T-helper 17 cell (primary cell): ENCODE data around the gene IRF9. TPM values are rescaled to one million over a fixed set of nuclear protein-coding genes. Genes with fewer than 3 reads are reported as not detected.

Experiments used
- ATAC-seq: fragments of 150-1000 bp; cut with Tn5 transposase; 2 replicates; pipeline ENCODE4 v1.10.0; 2021; ENCODE audit warnings: mild to moderate bottlenecking, moderate library complexity
- DNase-seq, 3 donors: peaks; one replicate each; pipeline versions ENCODE4 v3.0.0 to v3.0.0-alpha.2; 2020 to 2021
- H3K9me3 ChIP-seq: one replicate; pipeline ENCODE4 v1.7.0; 2013; ENCODE audit warnings: low read length, mild to moderate bottlenecking; ENCODE audit not compliant: control insufficient read depth, poor library complexity, severe bottlenecking
- H3K27ac Mint-ChIP-seq: one replicate; pipeline ENCODE4 v1.8.0; 2022; ENCODE audit warnings: mild to moderate bottlenecking, moderate library complexity, mixed read lengths
- H3K27me3 Mint-ChIP-seq: one replicate; pipeline ENCODE4 v1.8.0; 2022; ENCODE audit warnings: mixed read lengths
- H3K36me3 Mint-ChIP-seq: one replicate; pipeline ENCODE4 v1.8.0; 2022; ENCODE audit warnings: low read depth, mixed read lengths
- H3K4me1 Mint-ChIP-seq: one replicate; pipeline ENCODE4 v1.8.0; 2022; ENCODE audit warnings: mild to moderate bottlenecking, mixed read lengths
- H3K4me3 Mint-ChIP-seq: one replicate; pipeline ENCODE4 v1.8.0; 2022; ENCODE audit warnings: mild to moderate bottlenecking, moderate library complexity, mixed read lengths
- total RNA-seq, 4 donors: library from RNA in 2 of 4; stranded (reverse) in 2 of 4; gene quantifications; one replicate each; pipeline ENCODE4 v1.2.3 and lab custom pipeline; 2022 to 2026

IRF9 gene
- total RNA-seq, 2 donors from 2014 or later, result 172 to 230 TPM

GRCh38 chr14:24162093-24162492 is 1.0 kb downstream of the IRF9 start:
- no peaks in the 10 kb centered on the region for H3K9me3 ChIP-seq
- ATAC-seq (no peak), DNase-seq (no peak)
- no peaks in the 10 kb centered on the region for H3K27me3 Mint-ChIP-seq
- peaks cover 34% of the 10 kb centered on the region for H3K4me1 Mint-ChIP-seq
- peak overlapping the region; percentile 98 for H3K27ac Mint-ChIP-seq
- H3K4me3 Mint-ChIP-seq, result peak overlapping the region; percentile 99
- H3K36me3 Mint-ChIP-seq, result peaks cover 8% of the 10 kb centered on the region

- Mint-ChIP-seq H3K27me3 (no peaks in the 10 kb centered on the region), H3K4me3 (peak overlapping the region; percentile 72), H3K4me1 (peaks cover 43% of the 10 kb centered on the region), H3K27ac (peak overlapping the region; percentile 98), H3K36me3 (peaks cover 18% of the 10 kb centered on the region)
- DNase-seq, result no peak
- no peak for ATAC-seq
- no peaks in the 10 kb centered on the region for H3K9me3 ChIP-seq
These were observed 3.5 kb downstream of the IRF9 start for GRCh38 chr14:24164518-24164991.

- no peak for DNase-seq
- no peaks in the 10 kb centered on the region for H3K27me3 Mint-ChIP-seq
- no peak for ATAC-seq
- no peak overlapping the region for H3K4me3 Mint-ChIP-seq
- peaks cover 40% of the 10 kb centered on the region for H3K4me1 Mint-ChIP-seq
- no peaks in the 10 kb centered on the region for H3K9me3 ChIP-seq
- H3K27ac Mint-ChIP-seq, result no peak overlapping the region
- H3K36me3 Mint-ChIP-seq, result peaks cover 18% of the 10 kb centered on the region
These were observed 4.7 kb downstream of the IRF9 start for GRCh38 chr14:24165785-24166184.

GRCh38 chr14:24167469-24168114 is 6.5 kb downstream of the IRF9 start:
- Mint-ChIP-seq H3K27ac (no peak overlapping the region), H3K27me3 (no peaks in the 10 kb centered on the region), H3K36me3 (peaks cover 16% of the 10 kb centered on the region), H3K4me1 (peaks cover 38% of the 10 kb centered on the region), H3K4me3 (no peak overlapping the region)
- ATAC-seq (no peak), DNase-seq (no peak)
- no peaks in the 10 kb centered on the region for H3K9me3 ChIP-seq

GRCh38 chr14:24171422-24172260 is 10.6 kb downstream of the IRF9 start, which contains the start of gene REC8:
Gene REC8 (plus strand): TSS chr14:24172080. CDS start chr14:24172553, 473 bp downstream.
- Mint-ChIP-seq H3K4me3 (peak within 1 kb of the TSS; percentile 89), H3K4me1 (peaks cover 25% of the 10 kb centered on the region), H3K27me3 (no peaks in the 10 kb centered on the region), H3K36me3 (peaks cover 10% of the 10 kb centered on the region), H3K27ac (peak within 1 kb of the TSS; percentile 90)
- ATAC-seq (peak; percentile 82), DNase-seq (peak; percentile 33 to 61 (median 48))
- no peaks in the 10 kb centered on the region for H3K9me3 ChIP-seq

- peak overlapping the region; percentile 90 for H3K27ac Mint-ChIP-seq
- peak overlapping the region; percentile 89 for H3K4me3 Mint-ChIP-seq
- no peaks in the 10 kb centered on the region for H3K9me3 ChIP-seq
- no peak for DNase-seq
- peaks cover 10% of the 10 kb centered on the region for H3K36me3 Mint-ChIP-seq
- ATAC-seq, result no peak
- peaks cover 23% of the 10 kb centered on the region for H3K4me1 Mint-ChIP-seq
- H3K27me3 Mint-ChIP-seq, result no peaks in the 10 kb centered on the region
These were observed 11.3 kb downstream of the IRF9 start for GRCh38 chr14:24172261-24172860.

GRCh38 chr14:24172871-24173281 is 11.8 kb downstream of the IRF9 start:
- no peaks in the 10 kb centered on the region for H3K9me3 ChIP-seq
- H3K4me1 Mint-ChIP-seq, result peaks cover 20% of the 10 kb centered on the region
- ATAC-seq (no peak), DNase-seq (no peak)
- peak overlapping the region; percentile 65 for H3K27ac Mint-ChIP-seq
- H3K27me3 Mint-ChIP-seq, result no peaks in the 10 kb centered on the region
- peak overlapping the region; percentile 79 for H3K4me3 Mint-ChIP-seq
- H3K36me3 Mint-ChIP-seq, result peaks cover 6% of the 10 kb centered on the region

GRCh38 chr14:24176599-24176998 is 15.5 kb downstream of the IRF9 start:
- no peaks in the 10 kb centered on the region for H3K36me3 Mint-ChIP-seq
- ATAC-seq, result no peak

GRCh38 chr14:24177041-24177825 is 16.2 kb downstream of the IRF9 start:
- ATAC-seq (no peak), DNase-seq (no peak)
- no peaks in the 10 kb centered on the region for H3K27me3 Mint-ChIP-seq
- H3K4me1 Mint-ChIP-seq, result peaks cover 7% of the 10 kb centered on the region
- peaks cover 2% of the 10 kb centered on the region for H3K36me3 Mint-ChIP-seq
- H3K9me3 ChIP-seq, result no peaks in the 10 kb centered on the region
- H3K4me3 Mint-ChIP-seq, result no peak overlapping the region
- H3K27ac Mint-ChIP-seq, result peak overlapping the region; percentile 56

More at GRCh38 chr14:24176599-24176998, 15.5 kb downstream of the IRF9 start:
- DNase-seq, result no peak
- H3K27me3 Mint-ChIP-seq, result no peaks in the 10 kb centered on the region
- H3K9me3 ChIP-seq, result no peaks in the 10 kb centered on the region
- peaks cover 11% of the 10 kb centered on the region for H3K4me1 Mint-ChIP-seq
- H3K27ac Mint-ChIP-seq, result peak overlapping the region; percentile 56
- H3K4me3 Mint-ChIP-seq, result no peak overlapping the region

- ATAC-seq, result no peak
- no peak overlapping the region for H3K4me3 Mint-ChIP-seq
- H3K36me3 Mint-ChIP-seq, result peaks cover 2% of the 10 kb centered on the region
- no peak for DNase-seq
- no peaks in the 10 kb centered on the region for H3K27me3 Mint-ChIP-seq
- H3K27ac Mint-ChIP-seq, result no peak overlapping the region
- H3K9me3 ChIP-seq, result no peaks in the 10 kb centered on the region
- H3K4me1 Mint-ChIP-seq, result peaks cover 11% of the 10 kb centered on the region
These were observed 16.8 kb downstream of the IRF9 start for GRCh38 chr14:24177891-24178290.

- DNase-seq, result no peak
- no peaks in the 10 kb centered on the region for H3K9me3 ChIP-seq
- H3K27me3 Mint-ChIP-seq, result no peaks in the 10 kb centered on the region
- no peak overlapping the region for H3K4me3 Mint-ChIP-seq
- no peak for ATAC-seq
- peak overlapping the region; percentile 47 for H3K27ac Mint-ChIP-seq
- peaks cover 15% of the 10 kb centered on the region for H3K4me1 Mint-ChIP-seq
- peaks cover 2% of the 10 kb centered on the region for H3K36me3 Mint-ChIP-seq
These were observed 17.5 kb downstream of the IRF9 start for GRCh38 chr14:24178399-24179178.

GRCh38 chr14:24179294-24179960 is 18.4 kb downstream of the IRF9 start:
- H3K27me3 Mint-ChIP-seq, result no peaks in the 10 kb centered on the region
- H3K4me3 Mint-ChIP-seq, result no peak overlapping the region
- no peaks in the 10 kb centered on the region for H3K9me3 ChIP-seq
- no peak for ATAC-seq
- peaks cover 2% of the 10 kb centered on the region for H3K36me3 Mint-ChIP-seq
- peak overlapping the region; percentile 47 for H3K27ac Mint-ChIP-seq
- H3K4me1 Mint-ChIP-seq, result peaks cover 16% of the 10 kb centered on the region
- no peak for DNase-seq
